Measurements from ENCODE around the gene GOLGA5. TPM values are rescaled to one million over a fixed set of nuclear protein-coding genes. Genes with fewer than 3 reads are reported as not detected.
A peak's percentile ranks its signal among the peaks of the same experiment; 100 is the strongest.

GOLGA5 gene
- total and polyA plus RNA-seq, 2 donors (not counting 1 experiment from before 2014, with no cell fraction given): 13.3 to 23.1 TPM

DNA sequence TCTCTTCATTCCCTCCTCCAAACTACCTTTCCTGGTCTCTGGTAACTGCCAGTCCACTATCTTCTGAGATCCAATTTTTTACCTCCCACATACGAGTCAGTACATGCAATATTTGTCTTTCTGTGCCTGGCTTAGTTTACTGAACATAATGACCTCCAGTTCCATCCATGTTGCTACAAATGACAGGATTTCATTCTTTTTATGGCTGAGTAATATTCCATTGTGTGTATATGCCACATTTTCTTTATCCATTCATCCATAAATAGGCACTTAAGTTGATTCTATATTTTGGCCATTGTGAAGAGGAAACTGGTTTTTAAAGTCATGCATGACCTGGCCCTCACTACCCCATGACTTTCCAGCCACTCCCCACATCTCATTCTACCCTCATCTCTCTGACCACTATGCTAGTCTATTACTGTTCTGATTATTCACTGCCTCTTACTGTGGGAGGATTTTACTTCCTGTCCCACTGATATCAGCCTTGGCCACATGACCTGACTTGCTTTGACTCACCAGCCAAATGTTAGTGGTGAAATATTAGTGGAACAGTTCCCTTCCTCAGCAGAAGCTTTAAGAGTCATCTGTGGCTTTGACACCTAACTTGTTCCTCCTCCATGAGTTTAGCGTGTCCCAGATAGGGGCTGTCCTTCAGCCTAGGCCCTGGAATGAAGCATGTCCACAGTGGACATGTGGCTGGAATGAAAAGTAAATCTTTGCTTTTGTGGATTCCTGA, 52.2 kb downstream of the GOLGA5 start:
- Histone ChIP-seq H3K27me3 (replicated peaks in 1 of 4; ENCODE audit: control extremely low read depth in 1 of 4, control insufficient read depth in 3 of 4, insufficient read depth in 4 of 4, low read length in 3 of 4) (no peaks in the 10 kb centered on the region), H3K4me1 (ENCODE audit: control insufficient read depth in 2 of 2, insufficient read depth in 2 of 2, low read length in 2 of 2) (peaks cover 6 to 7% of the 10 kb centered on the region in 2 donors), H3K9me3 (ENCODE audit: control extremely low read depth in 1 of 3, control insufficient read depth in 2 of 3, insufficient read depth in 1 of 3, low read length in 2 of 3) (peaks cover 0 to 3% (median 0%) of the 10 kb centered on the region in 3 donors), H4K20me1 (ENCODE audit: control insufficient read depth, insufficient read depth, low read length, poor library complexity, severe bottlenecking) (no peaks in the 10 kb centered on the region), H2AFZ (ENCODE audit: insufficient read depth, low read depth, low read length, poor library complexity, severe bottlenecking) (no peak overlapping the region), H3K4me3 (ENCODE audit: control extremely low read depth in 1 of 5, extremely low read depth in 1 of 5, insufficient read depth in 1 of 5, low read depth in 2 of 5, low read length in 4 of 5) (no peak overlapping the region), H3K4me2 (replicated peaks; ENCODE audit: low read depth, low read length, poor library complexity, severe bottlenecking) (no peak overlapping the region), H3K79me2 (ENCODE audit: control insufficient read depth, insufficient read depth, low read length) (no peaks in the 10 kb centered on the region), H3K9ac (ENCODE audit: low read length) (no peak overlapping the region), H3K27ac (ENCODE audit: low read length in 2 of 2) (no peak overlapping the region), H3K36me3 (replicated peaks in 1 of 2; ENCODE audit: control extremely low read depth in 1 of 2, control insufficient read depth in 1 of 2, extremely low read depth in 1 of 2, insufficient read depth in 2 of 2, low read length in 1 of 2) (no peaks in the 10 kb centered on the region)
- POLR2A ChIA-PET: no interaction called here
- CTCF ChIA-PET: no interaction called here
- H3K4me3 Mint-ChIP-seq: no peak overlapping the region
- WGBS (ENCODE audit: insufficient coverage): 73% methylated on average over 2 of the region's 2 CpGs
- peaks cover 5% of the 10 kb centered on the region for H3K9me3 Mint-ChIP-seq (ENCODE audit: insufficient read depth)
- peak; percentile 43 for ATAC-seq (ENCODE audit: low read depth)
- H3K27me3 Mint-ChIP-seq: no peaks in the 10 kb centered on the region
- no peak overlapping the region for H3K27ac Mint-ChIP-seq
- DNase-seq: peak; percentile 10
- intact Hi-C loops (cut with micrococcal nuclease): no loop called here
- TF ChIP-seq CTCF (IDR thresholded peaks at IDR 0.05) (no peak), EZH2 (IDR thresholded peaks at IDR 0.05; ENCODE audit: borderline replicate concordance, insufficient read depth, low read depth, low read length, poor library complexity, severe bottlenecking) (no peak)
- peaks cover 20% of the 10 kb centered on the region for H3K4me1 Mint-ChIP-seq

DNA sequence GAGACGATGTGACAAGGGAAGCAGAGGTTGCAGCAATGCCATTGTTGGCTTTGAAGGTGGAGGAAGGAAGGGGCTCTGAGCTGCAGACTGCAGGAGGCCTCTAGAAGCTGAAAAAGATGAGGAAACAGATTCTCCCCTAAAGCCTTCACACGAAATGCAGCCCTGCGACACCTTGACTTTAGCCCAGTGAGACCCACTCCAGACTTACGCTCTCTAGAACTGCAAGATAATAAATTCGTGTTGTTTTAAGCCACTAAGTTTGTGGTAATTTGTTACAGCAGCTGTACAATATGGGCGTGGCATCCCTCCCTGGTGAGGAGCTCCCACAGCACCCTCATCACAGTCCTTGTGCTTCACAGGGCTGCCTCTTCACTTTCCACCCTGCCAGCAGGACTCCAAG, 53.2 kb downstream of the GOLGA5 start:
- peaks cover 20% of the 10 kb centered on the region for H3K4me1 Mint-ChIP-seq
- H3K9me3 ChIP-seq (ENCODE audit: control extremely low read depth in 1 of 3, control insufficient read depth in 2 of 3, insufficient read depth in 1 of 3, low read length in 2 of 3): peaks cover 0 to 3% (median 0%) of the 10 kb centered on the region in 3 donors
- DNase-seq (no peak), ATAC-seq (ENCODE audit: low read depth) (no peak)
- H2AFZ ChIP-seq (ENCODE audit: insufficient read depth, low read depth, low read length, poor library complexity, severe bottlenecking): no peak overlapping the region
- H3K9ac ChIP-seq (ENCODE audit: low read length): no peak overlapping the region
- no peak overlapping the region for H3K4me2 ChIP-seq (replicated peaks; ENCODE audit: low read depth, low read length, poor library complexity, severe bottlenecking)
- no peaks in the 10 kb centered on the region for H3K79me2 ChIP-seq (ENCODE audit: control insufficient read depth, insufficient read depth, low read length)
- H3K27ac Mint-ChIP-seq: no peak overlapping the region
- ChIA-PET POLR2A (interaction anchor here (0.5 kb wide), 1 partner anchor 504 kb away, joined by 7 read pairs; no protein-coding TSS in a partner anchor), CTCF (interaction anchor here (0.7 kb wide), 1 partner anchor 560 kb away, joined by 3 read pairs; no protein-coding TSS in a partner anchor)
- no peaks in the 10 kb centered on the region for H3K36me3 ChIP-seq (replicated peaks in 1 of 2; ENCODE audit: control extremely low read depth in 1 of 2, control insufficient read depth in 1 of 2, extremely low read depth in 1 of 2, insufficient read depth in 2 of 2, low read length in 1 of 2)
- H4K20me1 ChIP-seq (ENCODE audit: control insufficient read depth, insufficient read depth, low read length, poor library complexity, severe bottlenecking): no peaks in the 10 kb centered on the region
- TF ChIP-seq EZH2 (IDR thresholded peaks at IDR 0.05; ENCODE audit: borderline replicate concordance, insufficient read depth, low read depth, low read length, poor library complexity, severe bottlenecking): no peak
- TF ChIP-seq CTCF (IDR thresholded peaks at IDR 0.05): no peak
- 39% methylated on average over 3 of the region's 6 CpGs for WGBS (ENCODE audit: insufficient coverage)
- intact Hi-C loops (cut with micrococcal nuclease): no loop called here
- H3K4me3 ChIP-seq (ENCODE audit: control extremely low read depth in 1 of 5, extremely low read depth in 1 of 5, insufficient read depth in 1 of 5, low read depth in 2 of 5, low read length in 4 of 5): no peak overlapping the region
- H3K4me3 Mint-ChIP-seq: no peak overlapping the region
- no peaks in the 10 kb centered on the region for H3K27me3 ChIP-seq (replicated peaks in 1 of 4; ENCODE audit: control extremely low read depth in 1 of 4, control insufficient read depth in 3 of 4, insufficient read depth in 4 of 4, low read length in 3 of 4)
- no peak overlapping the region for H3K27ac ChIP-seq (ENCODE audit: low read length in 2 of 2)
- peaks cover 6 to 7% of the 10 kb centered on the region in 2 donors for H3K4me1 ChIP-seq (ENCODE audit: control insufficient read depth in 2 of 2, insufficient read depth in 2 of 2, low read length in 2 of 2)
- H3K27me3 Mint-ChIP-seq: peaks cover 3% of the 10 kb centered on the region
- H3K9me3 Mint-ChIP-seq (ENCODE audit: insufficient read depth): peaks cover 5% of the 10 kb centered on the region
